Measurements from ENCODE around the gene RYR1. TPM values are rescaled to one million over a fixed set of nuclear protein-coding genes. Genes with fewer than 3 reads are reported as not detected.

The RYR1 gene
- total and polyA plus RNA-seq, 2 experiments from 2014 or later, result 0.07 to 0.21 TPM

- peaks cover 7% of the 10 kb centered on the region for H3K4me1 ChIP-seq (ENCODE audit: insufficient read depth)
- DNase-seq (ENCODE audit: low spot score), result no peak
- H3K4me3 ChIP-seq, result no peak overlapping the region
- H3K9me3 ChIP-seq (ENCODE audit: low read depth), result no peaks in the 10 kb centered on the region
- H3K36me3 ChIP-seq (replicated peaks; ENCODE audit: insufficient read depth, low read depth), result no peaks in the 10 kb centered on the region
- no peak for TF ChIP-seq EZH2phosphoT487 (IDR thresholded peaks at IDR 0.05; ENCODE audit: low read depth, severe bottlenecking, unreplicated experiment)
- TF ChIP-seq EZH2 (IDR thresholded peaks at IDR 0.05; ENCODE audit: borderline replicate concordance), result no peak
- TF ChIP-seq CTCF (IDR thresholded peaks at IDR 0.05; ENCODE audit: poor library complexity), result no peak
- no peak overlapping the region for H3K27ac ChIP-seq
- H3K27me3 ChIP-seq, result no peaks in the 10 kb centered on the region
- H4K20me1 ChIP-seq (ENCODE audit: insufficient read depth, poor library complexity, severe bottlenecking), result no peaks in the 10 kb centered on the region
- H3K4me2 ChIP-seq, result no peak overlapping the region
- over 99% methylated on average over 6 of the region's 6 CpGs for WGBS (ENCODE audit: low lambda C conversion rate, missing lambda C conversion rate)
- no peaks in the 10 kb centered on the region for H3K9me2 ChIP-seq (replicated peaks; ENCODE audit: insufficient read depth)
- no peak overlapping the region for H2AFZ ChIP-seq
- no peaks in the 10 kb centered on the region for H3K79me2 ChIP-seq
These were observed 20.1 kb upstream of the RYR1 start for GRCh38 chr19:38413416-38413815.

- Histone ChIP-seq H3K9me3 (ENCODE audit: low read depth) (no peaks in the 10 kb centered on the region), H3K27me3 (no peaks in the 10 kb centered on the region), H3K4me1 (ENCODE audit: insufficient read depth) (peaks cover 8% of the 10 kb centered on the region), H3K36me3 (replicated peaks; ENCODE audit: insufficient read depth, low read depth) (no peaks in the 10 kb centered on the region), H3K27ac (no peak overlapping the region), H3K9me2 (replicated peaks; ENCODE audit: insufficient read depth) (no peaks in the 10 kb centered on the region), H3K79me2 (no peaks in the 10 kb centered on the region), H3K4me2 (peak overlapping the region; percentile 91), H4K20me1 (ENCODE audit: insufficient read depth, poor library complexity, severe bottlenecking) (no peaks in the 10 kb centered on the region), H3K4me3 (no peak overlapping the region), H2AFZ (no peak overlapping the region)
- no peak for DNase-seq (ENCODE audit: low spot score)
- no peak for TF ChIP-seq EZH2 (IDR thresholded peaks at IDR 0.05; ENCODE audit: borderline replicate concordance)
- 89% methylated on average over 8 of the region's 8 CpGs for WGBS (ENCODE audit: low lambda C conversion rate, missing lambda C conversion rate)
These were observed 16.3 kb upstream of the RYR1 start for GRCh38 chr19:38417146-38417543.

- Histone ChIP-seq H3K79me2 (no peaks in the 10 kb centered on the region), H2AFZ (peak overlapping the region; percentile 60), H3K27ac (no peak overlapping the region), H3K36me3 (replicated peaks; ENCODE audit: insufficient read depth, low read depth) (no peaks in the 10 kb centered on the region), H3K9me3 (ENCODE audit: low read depth) (no peaks in the 10 kb centered on the region), H4K20me1 (ENCODE audit: insufficient read depth, poor library complexity, severe bottlenecking) (no peaks in the 10 kb centered on the region), H3K4me2 (peak overlapping the region; percentile 91), H3K4me3 (no peak overlapping the region), H3K4me1 (ENCODE audit: insufficient read depth) (peaks cover 8% of the 10 kb centered on the region), H3K9me2 (replicated peaks; ENCODE audit: insufficient read depth) (no peaks in the 10 kb centered on the region), H3K27me3 (no peaks in the 10 kb centered on the region)
- TF ChIP-seq CTCF (IDR thresholded peaks at IDR 0.05; ENCODE audit: poor library complexity) (no peak), EZH2 (IDR thresholded peaks at IDR 0.05; ENCODE audit: borderline replicate concordance) (no peak), EZH2phosphoT487 (IDR thresholded peaks at IDR 0.05; ENCODE audit: low read depth, severe bottlenecking, unreplicated experiment) (no peak)
- 8% methylated on average over 38 of the region's 49 CpGs for WGBS (ENCODE audit: low lambda C conversion rate, missing lambda C conversion rate)
- peak; percentile 78 for DNase-seq (ENCODE audit: low spot score)
These were observed 15.7 kb upstream of the RYR1 start for GRCh38 chr19:38417544-38418506.

GRCh38 chr19:38420935-38421334 is 12.6 kb upstream of the RYR1 start:
- WGBS (ENCODE audit: low lambda C conversion rate, missing lambda C conversion rate), result 88% methylated on average over 9 of the region's 9 CpGs
- H2AFZ ChIP-seq, result no peak overlapping the region
- no peaks in the 10 kb centered on the region for H3K27me3 ChIP-seq
- no peaks in the 10 kb centered on the region for H3K79me2 ChIP-seq
- H3K9me2 ChIP-seq (replicated peaks; ENCODE audit: insufficient read depth), result no peaks in the 10 kb centered on the region
- no peaks in the 10 kb centered on the region for H3K36me3 ChIP-seq (replicated peaks; ENCODE audit: insufficient read depth, low read depth)
- H3K4me2 ChIP-seq, result no peak overlapping the region
- H3K4me1 ChIP-seq (ENCODE audit: insufficient read depth), result peaks cover 8% of the 10 kb centered on the region
- DNase-seq (ENCODE audit: low spot score), result no peak
- no peaks in the 10 kb centered on the region for H4K20me1 ChIP-seq (ENCODE audit: insufficient read depth, poor library complexity, severe bottlenecking)
- no peak overlapping the region for H3K27ac ChIP-seq
- TF ChIP-seq EZH2 (IDR thresholded peaks at IDR 0.05; ENCODE audit: borderline replicate concordance) (no peak), CTCF (IDR thresholded peaks at IDR 0.05; ENCODE audit: poor library complexity) (no peak), EZH2phosphoT487 (IDR thresholded peaks at IDR 0.05; ENCODE audit: low read depth, severe bottlenecking, unreplicated experiment) (no peak)
- no peaks in the 10 kb centered on the region for H3K9me3 ChIP-seq (ENCODE audit: low read depth)
- no peak overlapping the region for H3K4me3 ChIP-seq

Measured in hepatocyte (in vitro differentiated cells).